IPS-20b (cell line): ENCODE measurements around the gene ATF6.

Experiments used
- H3K27ac ChIP-seq: one replicate; pipeline ENCODE4 v1.5.1; 2013; ENCODE audit warnings: low read length
- H3K27me3 ChIP-seq: 2 replicates; pipeline ENCODE4 v1.6.1; 2013; ENCODE audit warnings: mild to moderate bottlenecking, low read length, inconsistent platforms; ENCODE audit not compliant: insufficient read depth
- H3K36me3 ChIP-seq: 2 replicates; pipeline ENCODE4 v1.6.1; 2013; ENCODE audit warnings: low read depth, mild to moderate bottlenecking, inconsistent platforms, low read length, moderate library complexity; ENCODE audit not compliant: insufficient read depth
- H3K4me1 ChIP-seq: 2 replicates; pipeline ENCODE4 v1.6.1; 2013; ENCODE audit warnings: mild to moderate bottlenecking, control low read depth, inconsistent platforms, low read length, moderate library complexity; ENCODE audit not compliant: insufficient read depth
- H3K4me3 ChIP-seq: 2 replicates; pipeline ENCODE4 v1.5.1; 2013; ENCODE audit warnings: mild to moderate bottlenecking, low read length, inconsistent platforms
- H3K9ac ChIP-seq: 2 replicates; pipeline ENCODE4 v1.6.1; 2013; ENCODE audit warnings: low read depth, mild to moderate bottlenecking, inconsistent platforms, low read length, moderate library complexity
- H3K9me3 ChIP-seq: 2 replicates; pipeline ENCODE4 v1.6.1; 2013; ENCODE audit warnings: mild to moderate bottlenecking, low read depth, low read length, inconsistent platforms; ENCODE audit not compliant: insufficient read depth

ATF6 gene

GRCh38 chr1:162013289-162013688, 247.2 kb downstream of the ATF6 start:
- Histone ChIP-seq H3K27me3 (no peaks in the 10 kb centered on the region; the same call in 1 of the 2 replicates), H3K4me1 (peaks cover 12% of the 10 kb centered on the region; the same call in 1 of the 2 replicates), H3K9ac (no peak overlapping the region), H3K9me3 (no peaks in the 10 kb centered on the region), H3K4me3 (no peak overlapping the region), H3K27ac (no peak overlapping the region), H3K36me3 (0 out of 2 replicates have a peak, but pooled peaks cover 3% of the 10 kb centered on the region)
